ENCODE data around the gene RAB11FIP3. TPM values are rescaled to one million over a fixed set of nuclear protein-coding genes. Genes with fewer than 3 reads are reported as not detected.

The RAB11FIP3 gene
- total RNA-seq, 4 donors from 2014 or later = 27.0 to 50.1 (median 34.8) TPM

DNA sequence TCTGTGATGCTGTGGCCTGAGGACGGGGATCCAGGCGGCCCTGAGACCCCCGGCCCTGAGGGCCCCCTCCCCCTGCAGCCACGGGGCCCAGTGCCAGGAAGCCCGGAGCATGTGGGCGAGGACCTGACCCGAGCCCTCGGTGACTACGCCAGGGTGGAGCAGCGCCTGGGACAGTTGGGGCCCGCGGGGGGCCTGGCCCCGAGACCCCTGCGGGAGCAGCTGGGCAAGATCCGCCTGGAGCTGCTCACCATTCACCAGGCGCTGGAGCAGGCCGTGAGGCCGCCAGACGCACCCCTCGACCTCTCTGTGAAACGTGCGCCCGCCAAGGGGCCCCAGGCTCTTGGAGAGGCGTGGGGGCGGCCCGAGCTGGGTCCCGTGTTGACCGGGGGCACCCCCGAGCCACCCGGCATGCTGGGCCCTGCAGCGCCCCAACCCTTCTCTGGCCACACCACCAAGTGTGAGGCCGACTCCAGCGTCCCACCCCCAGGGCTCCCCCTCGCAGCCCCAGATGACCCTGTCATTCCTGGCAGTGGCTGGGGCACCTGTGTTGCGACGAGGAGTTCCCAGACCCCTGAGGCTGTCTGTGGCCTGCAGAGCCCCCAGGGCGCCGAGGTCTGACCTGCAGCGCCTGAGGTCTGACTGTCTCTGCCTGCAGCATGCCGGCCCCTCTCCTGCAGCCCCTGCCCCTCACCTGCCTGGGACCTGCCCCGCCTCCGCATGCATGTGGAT lies 139.4 kb downstream of the RAB11FIP3 start:
- TF ChIP-seq, protein P1, sequence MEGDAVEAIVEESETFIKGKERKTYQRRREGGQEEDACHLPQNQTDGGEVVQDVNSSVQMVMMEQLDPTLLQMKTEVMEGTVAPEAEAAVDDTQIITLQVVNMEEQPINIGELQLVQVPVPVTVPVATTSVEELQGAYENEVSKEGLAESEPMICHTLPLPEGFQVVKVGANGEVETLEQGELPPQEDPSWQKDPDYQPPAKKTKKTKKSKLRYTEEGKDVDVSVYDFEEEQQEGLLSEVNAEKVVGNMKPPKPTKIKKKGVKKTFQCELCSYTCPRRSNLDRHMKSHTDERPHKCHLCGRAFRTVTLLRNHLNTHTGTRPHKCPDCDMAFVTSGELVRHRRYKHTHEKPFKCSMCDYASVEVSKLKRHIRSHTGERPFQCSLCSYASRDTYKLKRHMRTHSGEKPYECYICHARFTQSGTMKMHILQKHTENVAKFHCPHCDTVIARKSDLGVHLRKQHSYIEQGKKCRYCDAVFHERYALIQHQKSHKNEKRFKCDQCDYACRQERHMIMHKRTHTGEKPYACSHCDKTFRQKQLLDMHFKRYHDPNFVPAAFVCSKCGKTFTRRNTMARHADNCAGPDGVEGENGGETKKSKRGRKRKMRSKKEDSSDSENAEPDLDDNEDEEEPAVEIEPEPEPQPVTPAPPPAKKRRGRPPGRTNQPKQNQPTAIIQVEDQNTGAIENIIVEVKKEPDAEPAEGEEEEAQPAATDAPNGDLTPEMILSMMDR (IDR thresholded peaks at IDR 0.05 in 4 of 5, conservative IDR thresholded peaks at IDR 0.05 in 1 of 5) = no peak
- TF ChIP-seq POLR2A (IDR thresholded peaks at IDR 0.05) = no peak
- in situ Hi-C loops (cut with MboI; ENCODE audit: low sequenced_read_pairs in 4 of 4) (no loop called here), intact Hi-C loops (cut with DNase I; ENCODE audit: low total_unique reads) (no loop called here)
- ATAC-seq (no peak), DNase-seq (no peak)
- Histone ChIP-seq H3K27ac (no peak overlapping the region), H3K4me1 (peaks cover 18 to 23% of the 10 kb centered on the region in 2 donors), H3K9me3 (no peaks in the 10 kb centered on the region), H3K36me3 (no peaks in the 10 kb centered on the region), H3K27me3 (peaks cover 14 to 18% (median 15%) of the 10 kb centered on the region in 3 donors), H3K4me3 (no peak overlapping the region)

- in situ Hi-C loops (cut with MboI; ENCODE audit: low sequenced_read_pairs in 4 of 4) (no loop called here), intact Hi-C loops (cut with DNase I; ENCODE audit: low total_unique reads) (no loop called here)
- Histone ChIP-seq H3K4me1 (peaks cover 20 to 27% of the 10 kb centered on the region in 2 donors), H3K27me3 (peaks cover 14 to 17% (median 15%) of the 10 kb centered on the region in 3 donors), H3K4me3 (no peak overlapping the region), H3K36me3 (no peaks in the 10 kb centered on the region), H3K9me3 (no peaks in the 10 kb centered on the region), H3K27ac (no peak overlapping the region)
- TF ChIP-seq, protein P1 (IDR thresholded peaks at IDR 0.05 in 4 of 5, conservative IDR thresholded peaks at IDR 0.05 in 1 of 5) = no peak
- TF ChIP-seq POLR2A (IDR thresholded peaks at IDR 0.05) = no peak
- no peak for DNase-seq
- no peak for ATAC-seq
These were observed 140.2 kb downstream of the RAB11FIP3 start for GRCh38 chr16:565419-566330.

GRCh38 chr16:566475-567372 lies 141.3 kb downstream of the RAB11FIP3 start, which contains the start of gene NHLRC4:
NHLRC4 (plus strand) TSS chr16:567005; CDS start chr16:568048, 1,043 bp downstream.
- Histone ChIP-seq H3K27ac (peak within 1 kb of the TSS in 3 of 4 donors; percentile 15 to 39 (median 18)), H3K4me1 (peaks cover 22 to 29% of the 10 kb centered on the region in 2 donors), H3K4me3 (peak within 1 kb of the TSS; percentile 19 to 40 (median 36)), H3K36me3 (no peaks in the 10 kb centered on the region), H3K27me3 (peaks cover 4 to 6% (median 5%) of the 10 kb centered on the region in 3 donors), H3K9me3 (no peaks in the 10 kb centered on the region)
- intact Hi-C loops (cut with DNase I; ENCODE audit: low total_unique reads) (no loop called here), in situ Hi-C loops (cut with MboI; ENCODE audit: low sequenced_read_pairs in 4 of 4) (no loop called here)
- ATAC-seq (no peak), DNase-seq (peak; percentile 40 to 51)
- TF ChIP-seq, protein P1 (IDR thresholded peaks at IDR 0.05 in 4 of 5, conservative IDR thresholded peaks at IDR 0.05 in 1 of 5) = no peak
- no peak for TF ChIP-seq POLR2A (IDR thresholded peaks at IDR 0.05)

Data from gastrocnemius medialis (tissue), 4 donors.